ENCODE data around the gene ASCC1.
"Not testable (repeated sequence)": the region's sequence is repeated elsewhere in the genome, so short reads cannot be mapped to it uniquely, and the experiment has no call there.

ASCC1 gene

DNA sequence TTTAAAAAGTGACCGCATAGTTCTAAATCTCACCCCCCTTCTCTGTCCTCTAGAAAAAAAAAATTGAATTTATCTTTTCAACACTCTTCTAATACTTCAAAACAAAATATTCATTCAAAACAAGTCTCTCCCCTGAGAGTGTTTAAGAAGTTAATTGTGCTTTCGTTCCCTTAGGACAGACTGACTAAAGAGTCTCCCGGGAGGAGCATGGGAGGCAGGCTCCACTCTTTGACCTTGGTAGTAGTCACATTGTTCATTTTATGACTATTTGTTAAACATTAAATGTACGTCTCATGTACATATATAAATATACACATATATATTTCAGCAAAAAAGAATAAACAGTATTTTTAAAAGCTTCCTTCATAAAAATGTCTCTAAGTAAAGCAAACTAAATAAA lies 92.5 kb downstream of the ASCC1 start:
- no peak for DNase-seq

DNA sequence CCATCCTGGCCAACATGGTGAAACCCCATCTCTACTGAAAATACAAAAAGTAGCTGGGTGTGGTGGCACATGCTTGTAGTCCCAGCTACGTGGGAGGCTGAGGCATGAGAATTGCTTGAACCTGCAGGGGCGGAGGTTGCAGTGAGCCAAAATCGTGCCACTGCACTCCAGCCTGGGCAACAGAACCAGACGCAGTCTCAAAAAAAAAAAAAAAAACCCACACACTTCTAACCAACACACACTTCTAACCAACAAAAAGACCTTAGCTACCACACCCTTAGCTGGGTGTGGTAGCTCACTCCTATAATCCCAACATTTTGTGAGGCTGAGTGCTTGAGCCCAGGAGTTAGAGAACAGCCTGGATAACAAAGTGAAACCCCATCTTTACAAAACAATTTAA lies 93.9 kb downstream of the ASCC1 start:
- DNase-seq = no peak

DNA sequence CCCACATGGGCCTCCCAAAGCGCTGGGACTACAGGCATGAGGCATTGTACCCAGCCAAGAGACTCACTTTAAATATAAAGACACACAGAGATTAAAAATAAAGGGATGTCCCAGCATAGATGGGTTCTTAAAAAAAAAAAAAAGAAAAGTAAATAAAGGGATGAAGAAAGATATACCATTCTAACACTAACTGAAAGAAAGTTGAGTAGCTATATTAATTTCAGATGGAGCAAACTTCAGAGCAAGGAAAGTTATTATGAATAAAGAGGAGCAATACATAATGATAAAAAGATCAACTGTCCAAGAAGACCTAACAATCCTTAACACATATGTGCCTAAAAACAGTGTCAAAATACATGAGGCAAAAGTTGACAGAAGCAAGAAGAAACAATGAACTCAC lies 94.7 kb downstream of the ASCC1 start:
- no peak for DNase-seq

DNA sequence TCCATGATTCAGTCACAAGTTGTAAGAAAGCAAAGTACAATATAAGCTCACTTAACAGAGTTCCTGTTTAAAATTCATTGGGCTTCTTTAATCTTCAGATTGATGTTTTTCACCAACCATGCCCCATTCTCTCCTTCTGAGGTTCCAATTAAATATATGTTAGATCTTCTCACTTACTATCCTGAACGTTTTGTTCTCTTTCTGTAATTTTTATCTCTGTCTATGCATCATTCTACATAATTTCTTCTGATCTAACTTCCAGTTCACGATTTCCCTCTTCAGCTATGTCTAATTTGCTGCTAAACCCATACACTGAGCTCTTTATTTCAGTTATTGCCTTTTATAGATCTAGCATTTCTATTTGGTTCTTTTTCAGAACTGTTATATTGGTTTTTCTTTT lies 99.7 kb downstream of the ASCC1 start:
- DNase-seq = no peak

DNA sequence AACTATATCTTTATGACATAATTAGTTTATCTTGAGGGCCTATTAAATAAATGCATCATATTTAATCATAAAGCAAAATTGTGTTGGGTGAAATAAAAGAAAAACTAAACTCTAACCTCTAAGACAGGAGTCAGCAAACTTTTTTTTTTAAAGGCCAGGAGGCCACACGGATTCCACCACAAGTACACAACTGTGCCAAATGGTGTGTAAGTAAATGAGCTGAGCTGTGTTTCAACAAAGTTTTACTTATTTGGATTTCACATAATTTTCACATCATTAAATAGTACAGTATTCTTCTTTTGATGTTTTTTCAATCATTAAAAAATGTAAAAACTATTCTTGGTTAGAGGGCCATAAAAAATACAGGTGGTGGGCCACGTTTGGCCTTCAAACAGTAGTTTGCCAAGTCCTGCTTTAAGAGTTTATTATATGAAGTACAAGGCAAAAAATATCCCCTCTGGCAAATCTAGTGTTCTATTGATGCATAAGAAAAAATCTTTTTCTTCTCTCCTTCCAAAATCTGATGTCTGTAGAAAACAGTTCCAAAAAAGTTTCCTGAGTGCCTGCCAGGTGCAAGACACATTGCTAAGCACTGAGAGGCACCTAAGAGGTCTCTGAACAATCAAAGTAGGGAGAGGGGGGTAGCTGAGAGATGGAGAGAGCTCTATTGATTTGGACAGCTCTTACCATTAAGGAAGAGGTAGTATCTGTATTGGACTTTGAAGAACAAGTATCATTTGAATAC lies 101.2 kb downstream of the ASCC1 start:
- DNase-seq = no peak

DNA sequence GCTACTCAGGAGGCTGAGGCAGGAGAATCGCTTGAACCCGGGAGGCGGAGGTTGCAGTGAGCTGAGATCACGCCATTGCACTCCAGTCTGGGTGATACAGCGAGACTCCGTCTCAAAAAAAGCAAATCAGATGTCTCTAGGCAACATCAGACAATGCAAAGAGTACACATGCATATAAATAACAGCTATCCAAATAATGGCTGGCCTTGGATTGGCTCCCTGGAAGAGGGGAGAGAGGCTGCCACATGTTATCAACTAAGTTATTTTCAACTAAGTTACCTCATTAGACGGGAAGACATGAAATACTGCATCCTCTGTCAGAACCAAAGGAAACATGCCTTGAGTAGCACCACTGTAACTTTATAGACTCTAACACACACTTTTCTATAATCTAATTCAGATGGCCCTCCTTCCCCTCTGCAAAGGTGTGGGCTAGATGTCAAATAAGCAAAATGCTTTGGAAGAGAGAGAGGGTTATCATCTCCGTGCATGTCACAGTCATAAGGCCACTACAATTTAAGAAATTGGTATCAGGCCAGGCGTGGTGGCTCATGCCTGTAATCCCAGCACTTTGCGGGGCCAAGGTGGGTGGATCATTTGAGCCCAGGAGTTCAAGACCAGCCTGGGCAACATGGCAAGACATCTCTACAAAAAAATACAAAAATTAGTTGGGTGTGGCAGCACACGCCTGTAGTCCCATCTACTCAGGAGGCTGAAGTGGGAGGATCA lies 105.2 kb downstream of the ASCC1 start:
- no peak for DNase-seq

DNA sequence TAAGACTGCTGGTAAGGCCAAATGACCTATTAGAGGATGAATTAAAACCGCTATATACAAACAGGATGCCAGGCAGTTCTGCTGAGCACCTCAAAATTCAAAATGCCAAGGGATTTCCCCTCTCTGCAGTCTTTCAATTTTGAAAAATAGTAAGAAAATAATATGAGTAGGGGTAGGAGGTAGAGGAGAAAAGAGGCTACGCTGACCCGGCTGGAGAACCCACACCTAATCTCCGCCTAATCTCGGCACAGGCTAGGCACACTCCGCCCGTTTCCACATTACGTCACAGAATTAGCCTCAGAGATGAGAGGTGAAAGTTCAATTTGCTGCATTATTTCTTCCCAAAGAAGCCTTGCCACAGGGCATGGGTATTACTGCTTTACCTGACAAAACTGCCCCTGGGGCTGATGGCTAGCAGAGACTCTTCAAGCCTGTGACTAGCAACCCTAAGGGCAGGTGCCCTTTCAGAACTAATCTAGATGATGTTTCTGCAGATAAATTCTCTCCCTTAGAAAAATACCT lies 106.4 kb downstream of the ASCC1 start:
- no peak for DNase-seq

DNA sequence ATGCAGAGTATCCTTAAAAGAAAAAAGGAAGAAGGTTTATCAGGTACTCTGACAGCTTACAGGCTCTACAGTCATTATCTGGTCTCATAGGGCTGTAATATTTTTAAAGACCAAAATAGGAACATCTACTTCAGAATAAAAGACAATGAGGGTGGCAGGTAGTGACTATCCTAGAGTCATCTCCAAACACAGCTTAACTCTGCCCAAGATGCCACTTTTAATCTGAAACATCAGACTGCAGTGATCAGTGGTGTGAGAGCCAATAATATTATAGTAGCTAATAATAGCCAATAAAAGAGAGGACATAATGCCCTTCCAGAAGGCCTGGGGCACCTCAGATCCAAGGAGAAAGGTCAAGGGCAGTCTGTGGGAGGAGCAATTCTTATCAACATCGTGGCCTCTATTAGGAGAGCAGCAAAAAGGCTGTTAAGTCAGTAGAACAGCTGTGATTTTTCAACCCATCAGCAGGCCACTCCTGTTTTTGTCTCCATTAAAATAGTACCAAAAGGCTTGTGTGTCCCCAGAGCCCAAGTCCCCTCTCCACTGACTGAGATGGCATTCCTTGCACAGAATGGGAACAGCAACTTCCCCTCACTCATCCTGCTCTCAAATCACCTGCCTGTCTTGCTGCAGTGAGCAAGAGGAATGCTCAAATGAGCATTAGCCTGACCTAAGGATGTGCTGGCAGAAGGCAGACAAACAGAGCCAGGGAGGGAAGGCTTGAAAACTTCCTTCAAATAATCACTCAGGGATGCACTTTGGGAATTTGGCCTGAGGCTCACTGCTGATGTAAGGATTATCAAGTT lies 107.0 kb downstream of the ASCC1 start:
- no peak for DNase-seq

DNA sequence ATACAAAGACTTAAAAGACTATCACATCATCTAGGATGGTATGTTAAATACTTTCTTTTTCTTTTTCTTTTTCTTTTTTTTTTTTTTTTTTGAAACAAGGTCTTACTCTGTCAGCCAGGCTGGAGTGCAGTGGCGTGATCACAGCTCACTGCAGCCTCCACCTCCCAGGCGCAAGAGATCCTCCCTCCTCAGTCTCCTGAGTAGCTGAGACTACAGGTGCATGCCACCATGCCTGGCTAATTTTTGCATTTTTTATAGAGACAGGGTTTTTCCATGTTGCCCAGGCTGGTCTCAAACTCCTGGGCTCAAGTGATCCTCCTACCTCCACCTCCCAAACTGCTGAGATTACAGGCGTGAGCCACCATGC lies 108.1 kb downstream of the ASCC1 start:
- not testable (repeated sequence) for DNase-seq

DNA sequence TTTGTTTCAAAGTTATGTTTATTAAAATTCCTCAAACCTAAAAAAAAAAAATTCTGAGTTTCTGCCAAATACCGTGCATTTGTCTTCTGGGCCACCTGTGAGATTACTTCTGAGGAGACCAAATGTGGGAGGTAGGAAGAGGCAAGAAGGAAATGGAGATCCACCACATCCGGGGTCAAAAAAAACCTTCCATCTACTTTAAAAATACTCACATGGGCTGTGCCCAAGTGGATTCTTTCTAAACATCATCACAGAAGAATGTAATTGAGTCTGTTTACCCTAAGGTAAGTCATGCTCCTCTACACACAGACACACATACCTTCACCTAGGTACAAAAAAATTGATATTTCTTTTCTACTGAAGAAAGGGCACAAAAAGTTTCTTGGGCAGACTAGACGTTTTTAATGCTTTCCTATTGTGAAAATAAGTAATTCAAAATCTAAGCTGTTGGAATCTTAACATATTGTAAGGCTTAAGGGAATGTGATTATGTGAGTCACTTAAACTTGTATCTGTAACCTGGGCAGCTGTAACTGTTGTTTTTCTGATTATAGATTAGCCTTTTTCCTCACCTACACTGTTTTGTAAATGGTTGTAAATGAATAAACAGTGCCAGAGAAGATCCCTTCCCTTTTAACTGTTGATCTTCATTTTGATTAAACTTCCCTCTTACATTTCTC lies 108.6 kb downstream of the ASCC1 start:
- DNase-seq = peak; percentile 51

DNA sequence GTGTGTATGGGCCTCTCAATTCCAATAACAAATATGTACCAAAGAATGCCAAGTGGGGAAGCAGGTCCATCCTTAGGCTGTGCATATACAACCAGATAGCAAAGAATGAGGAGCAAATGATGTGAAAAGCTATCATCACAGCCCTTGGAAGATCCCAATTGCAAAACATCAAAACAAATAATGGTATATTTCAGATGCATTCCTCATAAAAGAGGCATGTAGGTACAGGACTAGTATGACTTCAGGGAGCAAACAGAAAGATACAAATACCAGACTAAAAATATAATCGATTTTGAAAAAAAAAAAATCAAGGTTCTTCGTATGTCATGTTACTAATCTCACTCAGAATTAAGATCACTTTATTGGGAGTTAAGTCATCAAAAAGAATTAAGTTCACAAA lies 109.2 kb downstream of the ASCC1 start:
- DNase-seq = no peak

DNA sequence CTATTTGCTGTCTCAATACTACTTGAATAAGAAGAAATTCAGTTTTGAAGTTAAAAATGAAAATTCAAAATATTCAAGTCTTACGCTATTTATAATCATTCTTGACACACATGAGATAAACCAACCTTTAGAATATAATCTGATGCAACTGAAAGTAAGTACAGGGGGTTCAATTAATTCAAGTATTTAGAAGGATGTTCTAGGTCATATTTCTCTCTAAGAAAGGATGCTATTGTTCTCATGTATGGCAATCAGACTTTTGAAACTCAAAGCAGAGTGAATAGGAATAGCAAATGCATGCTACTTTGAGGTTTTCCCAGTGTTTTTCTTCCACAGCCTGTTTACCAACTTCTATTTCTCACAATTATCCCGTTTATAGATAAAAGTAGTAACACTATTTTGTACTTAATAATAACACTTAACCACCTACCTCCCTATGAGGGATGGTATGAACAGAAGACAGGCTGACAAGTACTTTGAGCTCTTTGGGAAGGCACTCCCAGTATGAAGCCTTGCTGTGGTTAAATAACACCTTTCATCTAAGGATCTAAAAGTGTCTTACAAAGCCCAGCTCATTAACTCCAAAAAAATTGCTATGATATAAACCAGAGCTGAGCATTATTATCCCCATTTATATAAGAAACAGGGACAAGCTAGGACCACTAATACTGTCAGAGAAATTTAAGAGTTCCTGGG lies 109.8 kb downstream of the ASCC1 start:
- DNase-seq = no peak

DNA sequence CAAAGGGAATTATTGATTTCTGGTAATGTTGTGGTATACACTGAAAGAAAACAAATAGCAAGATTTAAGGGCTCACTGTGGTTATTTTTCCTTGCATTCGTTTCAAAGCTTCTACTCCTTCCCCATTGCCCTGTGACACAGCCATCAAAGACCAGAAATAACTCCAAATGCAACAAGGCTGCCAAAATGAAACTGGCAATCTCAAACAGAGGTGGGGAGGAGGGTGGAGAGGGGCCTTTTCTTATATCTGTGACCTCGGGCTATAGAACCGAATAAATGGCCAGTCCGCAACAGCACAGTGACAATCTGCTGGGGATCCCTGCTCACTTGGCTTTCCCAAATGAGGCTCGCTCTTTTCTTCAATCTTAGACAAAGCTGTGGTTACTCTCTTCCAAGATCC lies 110.4 kb downstream of the ASCC1 start:
- no peak for DNase-seq

DNA sequence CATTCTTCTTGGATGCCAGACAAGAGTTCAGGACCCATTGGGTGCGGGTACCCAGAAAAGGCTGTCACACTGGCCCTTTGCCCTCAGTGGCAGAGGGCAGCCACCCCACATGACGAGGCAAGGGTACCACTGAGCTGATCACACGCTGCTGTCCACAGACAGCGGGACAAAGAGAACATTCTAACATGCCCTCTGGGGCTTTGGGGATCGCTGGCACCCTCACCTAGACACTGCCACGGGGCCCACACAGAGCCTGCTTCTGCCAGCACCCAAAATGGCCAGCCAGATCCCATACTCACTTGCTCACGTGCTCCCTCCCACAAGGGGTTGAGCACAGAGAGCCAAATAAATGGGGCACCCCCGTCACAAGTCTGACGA lies 111.0 kb downstream of the ASCC1 start:
- DNase-seq = no peak

DNA sequence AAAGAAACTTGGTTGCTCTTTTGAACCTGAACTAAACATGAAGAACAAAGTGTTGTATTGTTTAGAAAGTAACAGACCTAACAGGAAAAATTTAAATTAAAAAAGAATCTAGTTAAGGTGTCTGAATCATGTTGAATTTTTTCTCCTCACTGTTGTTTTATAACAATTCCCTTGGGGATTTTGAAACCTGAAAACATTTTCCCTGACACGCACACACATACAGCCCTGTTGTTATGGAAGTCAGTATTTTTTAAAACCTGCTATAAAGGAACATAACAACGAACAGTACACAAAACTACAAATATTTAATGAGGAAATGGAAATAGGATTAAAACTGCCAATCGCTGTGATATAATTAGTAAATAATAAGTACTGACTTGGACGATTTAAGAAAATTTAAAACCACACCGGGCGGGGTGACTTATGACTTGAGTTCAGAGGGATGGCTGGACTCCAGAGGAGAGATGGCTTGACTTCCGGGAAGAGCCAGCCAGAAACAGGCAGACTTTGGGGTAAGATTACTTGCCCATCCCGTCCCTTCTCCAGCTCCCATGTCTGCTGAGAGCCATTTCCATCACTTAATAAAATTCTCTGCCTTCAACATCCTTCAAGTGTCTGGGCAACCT lies 111.5 kb downstream of the ASCC1 start:
- no peak for DNase-seq

DNA sequence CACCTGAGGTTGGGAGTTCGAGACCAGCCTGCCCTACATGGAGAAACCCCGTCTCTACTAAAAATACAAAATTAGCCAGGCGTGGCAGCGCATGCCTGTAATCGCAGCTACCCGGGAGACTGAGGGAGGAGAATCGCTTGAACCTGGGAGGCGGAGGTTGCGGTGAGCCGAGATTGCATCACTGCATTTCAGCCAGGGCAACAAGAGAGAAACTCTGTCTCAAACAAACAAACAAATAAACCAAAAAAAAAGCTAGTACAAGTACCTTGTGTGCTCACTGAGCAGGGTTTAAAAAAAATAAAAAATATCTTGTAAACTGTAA lies 116.5 kb downstream of the ASCC1 start:
- no peak for DNase-seq

DNA sequence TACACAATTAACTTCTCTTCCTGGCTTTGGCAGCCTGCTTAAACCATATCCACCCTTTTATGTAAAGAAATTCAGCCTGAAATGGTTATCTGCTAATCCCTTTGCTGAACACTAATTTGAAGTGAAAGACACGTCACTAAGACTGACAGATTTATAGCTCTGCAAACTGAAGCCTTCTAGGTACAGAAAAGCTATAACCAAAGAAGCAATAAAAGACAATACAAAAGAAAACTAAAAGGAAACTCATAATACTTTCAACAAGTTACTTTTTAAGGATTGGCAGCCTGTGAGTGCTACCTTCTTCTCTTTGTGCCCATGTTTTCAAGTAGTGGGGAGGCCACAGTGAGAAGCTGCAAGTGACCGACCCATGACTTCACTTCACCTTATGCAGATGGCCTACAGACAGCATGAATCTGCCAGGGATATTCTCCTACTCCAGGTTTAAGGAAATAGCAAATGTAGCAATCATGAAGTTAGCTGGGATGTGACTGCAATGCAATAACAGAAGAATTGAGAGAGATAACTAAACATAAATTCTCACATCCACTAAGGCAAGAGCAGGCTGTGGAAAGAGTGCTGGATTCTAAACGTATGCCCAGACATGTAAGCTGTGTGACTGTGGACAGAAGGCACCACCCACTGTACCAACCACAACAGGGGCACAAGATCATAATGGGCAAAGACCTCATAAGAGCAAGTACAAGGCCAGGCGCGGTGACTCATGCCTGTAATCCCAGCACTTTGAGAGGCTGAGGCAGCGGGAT lies 117.1 kb downstream of the ASCC1 start:
- no peak for DNase-seq

DNA sequence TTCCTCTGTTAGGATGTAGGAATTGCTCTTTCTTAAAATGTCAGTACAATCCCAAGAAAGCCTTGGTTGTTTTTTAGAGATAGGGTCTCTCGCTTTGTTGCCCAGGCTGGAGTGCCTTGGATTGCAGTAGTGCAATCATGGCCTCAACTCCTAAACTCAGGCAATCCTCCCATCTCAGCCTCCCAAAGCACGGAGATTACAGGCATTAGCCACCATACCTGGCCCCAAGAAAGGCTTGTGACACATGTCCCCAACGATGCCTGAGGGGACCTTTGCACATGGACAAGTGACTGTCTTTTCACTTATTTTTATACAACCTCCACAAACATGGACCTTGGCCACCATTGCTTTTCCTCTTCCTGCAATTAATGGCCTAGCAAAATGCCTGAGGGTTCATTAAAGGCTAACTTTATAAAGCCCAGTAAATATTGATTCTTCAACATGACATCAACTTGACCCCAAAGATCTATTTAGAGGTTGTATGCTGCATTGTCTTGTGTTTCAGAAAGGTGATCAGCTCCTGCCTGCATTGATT lies 117.7 kb downstream of the ASCC1 start:
- no peak for DNase-seq

DNA sequence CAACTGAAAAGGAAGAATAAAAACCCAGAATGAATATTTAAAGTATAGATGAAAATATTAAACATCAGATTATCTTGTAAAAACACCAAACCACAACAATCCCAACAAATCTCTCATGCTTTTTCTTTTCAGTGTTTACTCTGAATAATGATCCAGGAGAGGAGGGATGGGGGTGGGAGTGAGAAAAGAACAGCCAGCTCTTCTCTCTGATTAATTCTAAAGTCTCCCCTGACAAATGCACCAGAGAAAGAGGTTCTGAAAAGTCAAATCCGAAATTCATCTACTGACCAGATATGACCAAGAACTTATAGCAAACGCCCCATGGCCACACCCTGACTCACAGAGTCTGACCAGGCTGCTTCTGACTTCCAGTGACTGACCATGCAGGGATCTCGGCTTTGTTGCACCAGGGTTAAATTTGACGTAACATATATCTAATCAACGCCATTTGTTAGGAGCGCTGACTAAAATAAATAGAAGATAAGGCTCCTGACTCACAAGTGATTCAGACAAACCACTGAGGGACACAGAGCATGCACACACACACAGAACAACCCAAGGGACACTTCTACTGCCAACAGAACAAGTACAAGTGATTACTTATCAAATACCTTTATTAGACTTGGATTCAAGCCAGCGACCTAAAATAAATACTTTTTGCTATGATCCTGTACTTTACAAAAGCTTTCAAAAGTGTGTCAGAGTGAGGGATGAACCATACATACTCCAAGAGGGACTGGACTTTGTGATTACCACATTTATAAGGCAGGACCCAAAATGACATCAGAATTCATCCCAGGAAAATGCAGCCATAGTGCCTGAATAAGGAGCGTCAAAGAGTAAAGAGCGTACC lies 118.4 kb downstream of the ASCC1 start:
- DNase-seq = peak; percentile 51

All from activated CD4-positive, alpha-beta T cell treated with anti-CD3 and anti-CD28 coated beads, Interleukin-10, Interleukin-2, amounts not matched to agents 100 ng/mL and 50 ng/mL, durations not matched to agents 16 hours and 8 hours (primary cell).